Vagina (tissue), 2 donors: ENCODE results near the gene PLOD2. TPM values are rescaled to one million over a fixed set of nuclear protein-coding genes. Genes with fewer than 3 reads are reported as not detected.
"Not testable (repeated sequence)": the region's sequence is repeated elsewhere in the genome, so short reads cannot be mapped to it uniquely, and the experiment has no call there.

Experiments used
- DNase-seq, 2 donors: peaks; one replicate each; pipeline ENCODE4 v3.0.0-alpha.2; 2017; ENCODE audit errors: extremely low spot score in 2 of 2
- H3K27ac ChIP-seq: fragments of 200-600 bp; sonication (generic); one replicate; pipeline ENCODE4 v1.5.1; 2019
- H3K27me3 ChIP-seq: fragments of 200-600 bp; sonication (generic); one replicate; pipeline ENCODE4 v1.5.1; 2019
- H3K36me3 ChIP-seq, 2 donors: fragments of 200-600 bp; sonication (generic); one replicate each; pipeline ENCODE4 v1.5.1; 2017 to 2019
- H3K4me1 ChIP-seq: fragments of 200-600 bp; sonication (generic); one replicate; pipeline ENCODE4 v1.5.1; 2019
- H3K4me3 ChIP-seq, 2 donors: fragments of 200-600 bp; sonication (generic); 1 replicate in 1 of 2; 2 replicates in 1 of 2; pipeline ENCODE4 v1.5.1; 2016 to 2019
- H3K9me3 ChIP-seq: fragments of 200-600 bp; sonication (generic); one replicate; pipeline ENCODE4 v1.5.1; 2019
- POLR2A ChIP-seq, 2 donors: fragments of 450-650 bp; IDR thresholded peaks; one replicate each; pipeline ENCODE4 v1.6.1; 2017; ENCODE audit warnings: antibody characterized with exemption in 2 of 2, mild to moderate bottlenecking in 2 of 2, moderate library complexity in 2 of 2
- POLR2AphosphoS5 ChIP-seq, 2 donors: sonication (generic); formaldehyde crosslinking; IDR thresholded peaks; one replicate each; pipeline ENCODE4 v1.9.0; 2017; ENCODE audit warnings: antibody characterized with exemption in 2 of 2, mild to moderate bottlenecking in 2 of 2, low read depth in 1 of 2; ENCODE audit not compliant: insufficient read depth in 1 of 2
- intact Hi-C: fragments of 100-400 bp; cut with DNase I; formaldehyde crosslinking; loops from one replicate; pipeline ENCODE4 v1.15.1; 2023
- total RNA-seq: library from RNA; depleted of rRNA; stranded (reverse); fragments of >200 nt; gene quantifications from one replicate; pipeline ENCODE4 v1.2.3, GENCODE V29; 2016
- TF ChIP-seq, protein P1 (sequence below), 3 experiments: fragments of 450-650 bp in 2 of 3; fragments of 200-600 bp in 1 of 3; sonication (generic) in 1 of 3; IDR thresholded peaks; one replicate each; pipeline ENCODE4 v1.5.1; 2017 to 2019; ENCODE audit warnings: antibody characterized with exemption in 3 of 3, mild to moderate bottlenecking in 2 of 3, moderate library complexity in 2 of 3

The PLOD2 gene
- total RNA-seq, 1 donor from 2014 or later, result 27.0 TPM

GRCh38 chr3:146115619-146116018, 45.4 kb downstream of the PLOD2 start:
- TF ChIP-seq, protein P1, sequence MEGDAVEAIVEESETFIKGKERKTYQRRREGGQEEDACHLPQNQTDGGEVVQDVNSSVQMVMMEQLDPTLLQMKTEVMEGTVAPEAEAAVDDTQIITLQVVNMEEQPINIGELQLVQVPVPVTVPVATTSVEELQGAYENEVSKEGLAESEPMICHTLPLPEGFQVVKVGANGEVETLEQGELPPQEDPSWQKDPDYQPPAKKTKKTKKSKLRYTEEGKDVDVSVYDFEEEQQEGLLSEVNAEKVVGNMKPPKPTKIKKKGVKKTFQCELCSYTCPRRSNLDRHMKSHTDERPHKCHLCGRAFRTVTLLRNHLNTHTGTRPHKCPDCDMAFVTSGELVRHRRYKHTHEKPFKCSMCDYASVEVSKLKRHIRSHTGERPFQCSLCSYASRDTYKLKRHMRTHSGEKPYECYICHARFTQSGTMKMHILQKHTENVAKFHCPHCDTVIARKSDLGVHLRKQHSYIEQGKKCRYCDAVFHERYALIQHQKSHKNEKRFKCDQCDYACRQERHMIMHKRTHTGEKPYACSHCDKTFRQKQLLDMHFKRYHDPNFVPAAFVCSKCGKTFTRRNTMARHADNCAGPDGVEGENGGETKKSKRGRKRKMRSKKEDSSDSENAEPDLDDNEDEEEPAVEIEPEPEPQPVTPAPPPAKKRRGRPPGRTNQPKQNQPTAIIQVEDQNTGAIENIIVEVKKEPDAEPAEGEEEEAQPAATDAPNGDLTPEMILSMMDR (IDR thresholded peaks at IDR 0.05), result no peak
- TF ChIP-seq POLR2A (IDR thresholded peaks at IDR 0.05) (no peak), POLR2AphosphoS5 (IDR thresholded peaks at IDR 0.05; ENCODE audit: insufficient read depth in 1 of 2, low read depth in 1 of 2) (no peak)
- no peak for DNase-seq
- Histone ChIP-seq H3K4me3 (no peak overlapping the region), H3K27me3 (no peaks in the 10 kb centered on the region), H3K4me1 (no peaks in the 10 kb centered on the region), H3K27ac (no peak overlapping the region), H3K9me3 (no peaks in the 10 kb centered on the region), H3K36me3 (no peaks in the 10 kb centered on the region)
- intact Hi-C loops, result no loop called here

GRCh38 chr3:146113804-146114203, 47.2 kb downstream of the PLOD2 start:
- H3K9me3 ChIP-seq, H3K27me3 ChIP-seq, DNase-seq, intact Hi-C loops, H3K27ac ChIP-seq, H3K4me1 ChIP-seq, H3K4me3 ChIP-seq, H3K36me3 ChIP-seq: not testable (repeated sequence)

GRCh38 chr3:146111337-146111736, 49.6 kb downstream of the PLOD2 start:
- Histone ChIP-seq H3K36me3 (no peaks in the 10 kb centered on the region), H3K4me3 (no peak overlapping the region), H3K4me1 (peaks cover 3% of the 10 kb centered on the region), H3K27me3 (no peaks in the 10 kb centered on the region), H3K27ac (no peak overlapping the region), H3K9me3 (no peaks in the 10 kb centered on the region)
- DNase-seq, result no peak
- TF ChIP-seq, protein P1 (IDR thresholded peaks at IDR 0.05), result no peak
- TF ChIP-seq POLR2A (IDR thresholded peaks at IDR 0.05), result no peak
- no peak for TF ChIP-seq POLR2AphosphoS5 (IDR thresholded peaks at IDR 0.05; ENCODE audit: insufficient read depth in 1 of 2, low read depth in 1 of 2)
- intact Hi-C loops, result no loop called here

DNA sequence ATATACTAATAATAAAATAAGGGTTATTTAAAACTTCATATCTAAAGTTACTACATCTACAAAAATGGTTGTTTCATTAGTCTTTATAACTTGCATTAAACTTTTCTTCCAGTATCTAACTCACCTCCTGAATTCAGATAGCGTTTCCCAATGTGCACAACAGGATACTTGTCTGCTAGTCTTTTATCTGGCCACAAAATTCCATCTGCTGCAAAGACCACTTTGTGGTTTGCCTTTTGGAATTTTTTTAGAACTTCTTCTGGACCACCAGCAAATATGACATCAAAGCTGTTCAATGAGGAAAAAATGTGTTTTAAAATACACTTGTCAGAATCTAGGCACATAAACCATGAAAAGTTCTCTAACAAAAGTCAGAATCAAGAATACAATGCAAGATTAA, 50.8 kb downstream of the PLOD2 start:
- intact Hi-C loops, result no loop called here
- H3K27me3 ChIP-seq, result no peaks in the 10 kb centered on the region
- no peak overlapping the region for H3K27ac ChIP-seq
- no peak overlapping the region for H3K4me3 ChIP-seq
- no peaks in the 10 kb centered on the region for H3K36me3 ChIP-seq
- no peaks in the 10 kb centered on the region for H3K9me3 ChIP-seq
- DNase-seq, result no peak
- TF ChIP-seq POLR2A (IDR thresholded peaks at IDR 0.05) (no peak), POLR2AphosphoS5 (IDR thresholded peaks at IDR 0.05; ENCODE audit: insufficient read depth in 1 of 2, low read depth in 1 of 2) (no peak)
- TF ChIP-seq, protein P1 (IDR thresholded peaks at IDR 0.05), result no peak
- peaks cover 3% of the 10 kb centered on the region for H3K4me1 ChIP-seq

DNA sequence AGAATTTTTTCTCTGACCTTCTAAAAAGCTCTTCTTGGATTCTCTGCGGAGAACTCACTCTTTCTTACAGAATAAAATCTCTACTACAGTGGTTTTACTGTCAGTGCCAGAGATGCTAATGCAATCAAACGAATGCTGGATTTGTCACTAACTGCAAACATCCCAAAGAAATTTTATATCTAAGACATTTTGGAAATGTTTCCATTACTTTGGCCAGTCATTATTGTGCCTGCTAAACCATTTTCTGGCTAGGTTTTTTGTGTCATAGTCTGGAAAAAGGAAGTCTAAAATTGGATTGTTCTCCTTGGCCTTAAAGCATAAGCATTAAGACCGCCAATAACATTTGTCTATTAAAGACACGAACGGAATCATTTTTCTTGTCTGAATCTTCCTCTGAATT, 54.0 kb downstream of the PLOD2 start:
- no peaks in the 10 kb centered on the region for H3K9me3 ChIP-seq
- intact Hi-C loops, result no loop called here
- H3K27ac ChIP-seq, result no peak overlapping the region
- no peak for DNase-seq
- H3K27me3 ChIP-seq, result no peaks in the 10 kb centered on the region
- no peaks in the 10 kb centered on the region for H3K36me3 ChIP-seq
- H3K4me3 ChIP-seq, result no peak overlapping the region
- TF ChIP-seq POLR2A (IDR thresholded peaks at IDR 0.05) (no peak), POLR2AphosphoS5 (IDR thresholded peaks at IDR 0.05; ENCODE audit: insufficient read depth in 1 of 2, low read depth in 1 of 2) (no peak)
- TF ChIP-seq, protein P1 (IDR thresholded peaks at IDR 0.05), result no peak
- H3K4me1 ChIP-seq, result peaks cover 3% of the 10 kb centered on the region

DNA sequence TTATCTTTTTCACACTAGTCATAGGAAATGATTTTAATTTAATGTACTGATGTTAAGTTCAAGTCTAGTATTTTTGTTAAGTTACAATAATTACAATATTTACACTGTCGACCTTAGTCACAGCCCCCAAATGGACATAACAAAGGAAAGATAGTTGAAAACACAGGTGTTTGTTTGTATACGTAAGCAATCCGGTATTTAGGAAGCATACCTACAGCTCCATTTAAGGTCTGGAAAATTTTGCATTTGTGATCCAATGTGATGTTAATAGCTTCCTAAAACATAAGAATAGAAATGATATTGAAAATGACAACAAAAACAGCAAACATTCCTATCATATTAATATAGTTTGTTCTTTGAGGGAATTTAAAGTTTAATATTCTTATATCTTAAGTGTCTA, 56.9 kb downstream of the PLOD2 start:
- DNase-seq, result no peak
- no peaks in the 10 kb centered on the region for H3K27me3 ChIP-seq
- peaks cover 3% of the 10 kb centered on the region for H3K4me1 ChIP-seq
- no peak overlapping the region for H3K27ac ChIP-seq
- no peaks in the 10 kb centered on the region for H3K36me3 ChIP-seq
- TF ChIP-seq, protein P1 (IDR thresholded peaks at IDR 0.05), result no peak
- TF ChIP-seq POLR2A (IDR thresholded peaks at IDR 0.05) (no peak), POLR2AphosphoS5 (IDR thresholded peaks at IDR 0.05; ENCODE audit: insufficient read depth in 1 of 2, low read depth in 1 of 2) (no peak)
- no peaks in the 10 kb centered on the region for H3K9me3 ChIP-seq
- intact Hi-C loops, result no loop called here
- no peak overlapping the region for H3K4me3 ChIP-seq
